Large intestine (tissue), 12 donors: Measurements from ENCODE around the gene COL10A1. TPM values are rescaled to one million over a fixed set of nuclear protein-coding genes. Genes with fewer than 3 reads are reported as not detected.

Experiments
- DNase-seq, 2 donors: peaks; one replicate each; pipeline versions ENCODE4 v3.0.0 to v3.0.0-alpha.2; 2013
- H3K27ac ChIP-seq: one replicate; pipeline ENCODE4 v1.5.1; 2013; ENCODE audit warnings: low read length
- H3K27me3 ChIP-seq: 2 replicates; pipeline ENCODE4 v1.6.1; 2013; ENCODE audit warnings: low read length; ENCODE audit not compliant: control insufficient read depth, insufficient read depth
- H3K36me3 ChIP-seq: 2 replicates; pipeline ENCODE4 v1.6.1; 2013; ENCODE audit warnings: low read length; ENCODE audit not compliant: control insufficient read depth, insufficient read depth
- H3K4me1 ChIP-seq: one replicate; pipeline ENCODE4 v1.6.1; 2013; ENCODE audit warnings: low read length; ENCODE audit not compliant: control insufficient read depth, insufficient read depth
- H3K4me3 ChIP-seq: one replicate; pipeline ENCODE4 v1.5.1; 2013; ENCODE audit warnings: low read length
- H3K9me3 ChIP-seq: one replicate; pipeline ENCODE4 v1.6.1; 2013; ENCODE audit warnings: mild to moderate bottlenecking, low read depth, low read length, moderate library complexity; ENCODE audit not compliant: control insufficient read depth
- WGBS: methylation state at CpG from one replicate; pipeline ENCODE4 v1.1.5; 2013; ENCODE audit warnings: low lambda C conversion rate; ENCODE audit not compliant: insufficient coverage; 5-methylcytosine and 5-hydroxymethylcytosine counted together
- long read RNA-seq, 11 donors: transcript quantifications; one replicate each; lab custom pipeline, GENCODE V29; 2026
- polyA plus RNA-seq: library from polyadenylated mRNA; unstranded; fragments of 120-200 nt; gene quantifications from one replicate; pipeline ENCODE4 v1.2.1, GENCODE V29; 2013

COL10A1 gene
- polyA plus RNA-seq = 0.10 TPM
- long read RNA-seq, donor 1 = 0 reads
- long read RNA-seq, donor 2 = 0 reads
- long read RNA-seq, donor 3 = 0 reads
- long read RNA-seq, donor 4 = 0 reads
- long read RNA-seq, donor 5 = 0 reads
- long read RNA-seq, donor 6 = 0 reads
- long read RNA-seq, donor 7, partial matches to known transcripts = 7 of 12 reads
- long read RNA-seq, donor 7, other reads (novel, unspliced or antisense) = 5 of 12 reads
- long read RNA-seq, donor 8 = 0 reads
- long read RNA-seq, donor 9 = 0 reads
- long read RNA-seq, donor 10 = 0 reads
- long read RNA-seq, donor 11 = 0 reads

GRCh38 chr6:116126032-116126431 lies at the start of gene COL10A1:
TSS of gene COL10A1 (minus strand) at chr6:116126132. CDS start at chr6:116125492, 640 bp downstream.
- Histone ChIP-seq H3K36me3 (peaks cover 8% of the 10 kb centered on the region), H3K9me3 (no peaks in the 10 kb centered on the region), H3K4me3 (no peak within 1 kb of the TSS), H3K27me3 (no peaks in the 10 kb centered on the region), H3K27ac (no peak within 1 kb of the TSS), H3K4me1 (no peaks in the 10 kb centered on the region)
- DNase-seq = no peak
- 84% methylated on average over 2 of the region's 6 CpGs for WGBS

GRCh38 chr6:116175344-116175743 lies 49.4 kb upstream of the COL10A1 start:
- H3K36me3 ChIP-seq = peaks cover 5% of the 10 kb centered on the region
- peaks cover 8% of the 10 kb centered on the region for H3K9me3 ChIP-seq
- 100% methylated on average over 1 of the region's 2 CpGs for WGBS
- no peaks in the 10 kb centered on the region for H3K27me3 ChIP-seq
- H3K4me3 ChIP-seq = no peak overlapping the region
- DNase-seq = no peak
- H3K4me1 ChIP-seq = no peaks in the 10 kb centered on the region
- H3K27ac ChIP-seq = no peak overlapping the region

GRCh38 chr6:116173928-116174327 lies 48.0 kb upstream of the COL10A1 start:
- Histone ChIP-seq H3K4me1 (no peaks in the 10 kb centered on the region), H3K27me3 (no peaks in the 10 kb centered on the region), H3K27ac (no peak overlapping the region), H3K4me3 (no peak overlapping the region), H3K9me3 (peaks cover 8% of the 10 kb centered on the region), H3K36me3 (peaks cover 6% of the 10 kb centered on the region)
- WGBS = 100% methylated on average over 1 of the region's 3 CpGs
- DNase-seq = no peak

- no peaks in the 10 kb centered on the region for H3K27me3 ChIP-seq
- peaks cover 11% of the 10 kb centered on the region for H3K9me3 ChIP-seq
- no CpG with 5 or more reads among the region's 5 CpGs for WGBS
- no peak for DNase-seq
- H3K27ac ChIP-seq = no peak overlapping the region
- no peak overlapping the region for H3K4me3 ChIP-seq
- H3K4me1 ChIP-seq = no peaks in the 10 kb centered on the region
- H3K36me3 ChIP-seq = peaks cover 10% of the 10 kb centered on the region
Measured at GRCh38 chr6:116170358-116171057, 44.6 kb upstream of the COL10A1 start.

GRCh38 chr6:116169880-116170279 lies 43.9 kb upstream of the COL10A1 start:
- no peak overlapping the region for H3K4me3 ChIP-seq
- peaks cover 10% of the 10 kb centered on the region for H3K36me3 ChIP-seq
- no peaks in the 10 kb centered on the region for H3K27me3 ChIP-seq
- H3K9me3 ChIP-seq = peaks cover 9% of the 10 kb centered on the region
- no peak overlapping the region for H3K27ac ChIP-seq
- no peaks in the 10 kb centered on the region for H3K4me1 ChIP-seq
- WGBS = 89% methylated on average over 1 of the region's 2 CpGs
- no peak for DNase-seq

GRCh38 chr6:116168148-116168547 lies 42.2 kb upstream of the COL10A1 start:
- WGBS = 100% methylated on average over 1 of the region's 1 CpG
- no peak for DNase-seq
- no peaks in the 10 kb centered on the region for H3K4me1 ChIP-seq
- H3K27ac ChIP-seq = no peak overlapping the region
- peaks cover 21% of the 10 kb centered on the region for H3K9me3 ChIP-seq
- H3K4me3 ChIP-seq = no peak overlapping the region
- H3K36me3 ChIP-seq = peaks cover 7% of the 10 kb centered on the region
- H3K27me3 ChIP-seq = no peaks in the 10 kb centered on the region

GRCh38 chr6:116166369-116166768 lies 40.4 kb upstream of the COL10A1 start:
- WGBS = no CpG with 5 or more reads among the region's 1 CpG

GRCh38 chr6:116165596-116165995 lies 39.7 kb upstream of the COL10A1 start:
- peaks cover 7% of the 10 kb centered on the region for H3K36me3 ChIP-seq
- no peaks in the 10 kb centered on the region for H3K27me3 ChIP-seq
- H3K27ac ChIP-seq = no peak overlapping the region
- H3K4me3 ChIP-seq = no peak overlapping the region
- H3K9me3 ChIP-seq = peaks cover 21% of the 10 kb centered on the region
- WGBS = no CpG with 5 or more reads among the region's 1 CpG
- DNase-seq = no peak
- H3K4me1 ChIP-seq = no peaks in the 10 kb centered on the region

More at GRCh38 chr6:116166369-116166768, 40.4 kb upstream of the COL10A1 start:
- Histone ChIP-seq H3K36me3 (peaks cover 7% of the 10 kb centered on the region), H3K27me3 (no peaks in the 10 kb centered on the region), H3K27ac (no peak overlapping the region), H3K4me1 (no peaks in the 10 kb centered on the region), H3K9me3 (peaks cover 21% of the 10 kb centered on the region), H3K4me3 (no peak overlapping the region)
- DNase-seq = no peak

- no peak for DNase-seq
- WGBS = 96% methylated on average over 3 of the region's 3 CpGs
- Histone ChIP-seq H3K4me1 (no peaks in the 10 kb centered on the region), H3K9me3 (peaks cover 13% of the 10 kb centered on the region), H3K27ac (no peak overlapping the region), H3K4me3 (no peak overlapping the region), H3K27me3 (no peaks in the 10 kb centered on the region), H3K36me3 (no peaks in the 10 kb centered on the region)
Measured at GRCh38 chr6:116159782-116160524, 34.0 kb upstream of the COL10A1 start.

- no peaks in the 10 kb centered on the region for H3K36me3 ChIP-seq
- no peaks in the 10 kb centered on the region for H3K27me3 ChIP-seq
- no peaks in the 10 kb centered on the region for H3K4me1 ChIP-seq
- H3K4me3 ChIP-seq = no peak overlapping the region
- 60% methylated on average over 1 of the region's 3 CpGs for WGBS
- DNase-seq = no peak
- H3K9me3 ChIP-seq = peaks cover 2% of the 10 kb centered on the region
- no peak overlapping the region for H3K27ac ChIP-seq
Measured at GRCh38 chr6:116158641-116159040, 32.7 kb upstream of the COL10A1 start.
